HCT116 (cell line): Measurements from ENCODE around the gene BRINP1. TPM values are rescaled to one million over a fixed set of nuclear protein-coding genes. Genes with fewer than 3 reads are reported as not detected.

Experiments used
- ATAC-seq: fragments of 200-7000 bp; cut with Tn5 transposase; 2 replicates; pipeline ENCODE4 v1.9.1; 2020; ENCODE audit warnings: mild to moderate bottlenecking, moderate library complexity
- BruUV-seq: library from RNA; stranded (reverse); fragments of 400-500 nt; replicated peaks from 2 replicates; lab custom pipeline; 2021; lab: Mats Ljungman, UMichigan
- CTCF ChIA-PET: fragments of 300-600 bp; sonication (Branson Sonifier 250); formaldehyde crosslinking; loops from one replicate; lab custom pipeline; 2021; ENCODE audit warnings: antibody characterized with exemption; lab: Charles Lee
- POLR2A ChIA-PET: fragments of 300-600, 350-600 bp; sonication (Branson Sonifier 250); formaldehyde crosslinking; loops from one replicate; lab custom pipeline; 2021; ENCODE audit warnings: antibody characterized with exemption; lab: Charles Lee
- RAD21 ChIA-PET, 2 experiments: fragments of 300-600 bp; sonication (Branson Sonifier 250); formaldehyde crosslinking; loops; one replicate each; lab custom pipeline; 2023; ENCODE audit warnings: low total read pairs in 2 of 2; ENCODE audit not compliant: uncharacterized antibody in 2 of 2, unreplicated experiment in 2 of 2, low non-redundant PET in 1 of 2; lab: Charles Lee
- DNase-seq: peaks from one replicate; pipeline ENCODE4 v3.0.0-alpha.2; 2010; ENCODE audit warnings: low read depth, low spot score
- H2AFZ ChIP-seq: fragments of 200-600 bp; shearing (Covaris generic), sonication (generic); 2 replicates; pipeline ENCODE4 v1.6.1; 2017; ENCODE audit warnings: low read depth, mixed run types, mixed read lengths, antibody characterized with exemption, low read length; ENCODE audit not compliant: poor library complexity, severe bottlenecking
- H3K27ac ChIP-seq: 2 replicates; pipeline ENCODE4 v1.5.1; 2012; ENCODE audit warnings: low read depth, low read length
- H3K27me3 ChIP-seq: fragments of 200-600 bp; sonication (generic); 2 replicates; pipeline ENCODE4 v1.6.1; 2016; ENCODE audit warnings: mixed run types, low read length, mixed read lengths; ENCODE audit not compliant: insufficient read depth
- H3K36me3 ChIP-seq, 2 experiments: fragments of 200-500 bp in 1 of 2; fragments of 200-600 bp in 1 of 2; sonication (Bioruptor generic) in 1 of 2; sonication (generic) in 1 of 2; 2 replicates each; pipeline versions ENCODE4 v1.5.1 to v1.6.1; 2014 to 2016; ENCODE audit warnings: low read length in 2 of 2, inconsistent platforms in 1 of 2, mixed read lengths in 1 of 2, mixed run types in 1 of 2; ENCODE audit not compliant: insufficient read depth in 2 of 2, control insufficient read depth in 1 of 2
- H3K4me1 ChIP-seq, 2 experiments: fragments of 200-600 bp in 1 of 2; sonication (generic) in 1 of 2; 2 replicates each; pipeline versions ENCODE4 v1.5.1 to v1.6.1; 2012 to 2017; ENCODE audit warnings: low read length in 2 of 2, inconsistent platforms in 1 of 2, mild to moderate bottlenecking in 1 of 2, mixed read lengths in 1 of 2, mixed run types in 1 of 2, moderate library complexity in 1 of 2; ENCODE audit not compliant: insufficient read depth in 2 of 2, control insufficient read depth in 1 of 2
- H3K4me2 ChIP-seq: fragments of 200-600 bp; sonication (generic); 2 replicates; pipeline ENCODE4 v1.6.1; 2017; ENCODE audit warnings: mixed run types, low read length, mixed read lengths
- H3K4me3 ChIP-seq, 2 experiments: fragments of 200-600 bp in 1 of 2; sonication (generic) in 1 of 2; replicated peaks in 1 of 2; 2 replicates each; pipeline ENCODE4 v1.5.1; 2011 to 2016; ENCODE audit warnings: low read length in 2 of 2, control low read depth in 1 of 2, low read depth in 1 of 2, mild to moderate bottlenecking in 1 of 2, mixed read lengths in 1 of 2, mixed run types in 1 of 2
- H3K79me2 ChIP-seq: fragments of 200-600 bp; sonication (generic); 2 replicates; pipeline ENCODE4 v1.6.1; 2017; ENCODE audit warnings: mild to moderate bottlenecking, mixed run types, low read length, moderate library complexity, mixed read lengths; ENCODE audit not compliant: insufficient read depth
- H3K9ac ChIP-seq: fragments of 200-600 bp; sonication (generic); 2 replicates; pipeline ENCODE4 v1.6.1; 2016; ENCODE audit warnings: low read length, mixed read lengths
- H3K9me2 ChIP-seq: fragments of 200-600 bp; sonication (generic), shearing (Covaris generic); 2 replicates; pipeline ENCODE4 v1.6.1; 2017; ENCODE audit warnings: mixed run types, mild to moderate bottlenecking, moderate library complexity; ENCODE audit not compliant: insufficient read depth
- H3K9me3 ChIP-seq, 2 experiments: fragments of 200-500 bp in 1 of 2; fragments of 200-600 bp in 1 of 2; sonication (Bioruptor generic) in 1 of 2; sonication (generic) in 1 of 2; 2 replicates each; pipeline ENCODE4 v1.6.1; 2014 to 2017; ENCODE audit warnings: low read length in 2 of 2, mixed read lengths in 2 of 2, inconsistent platforms in 1 of 2, low read depth in 1 of 2, mild to moderate bottlenecking in 1 of 2, mixed run types in 1 of 2, moderate library complexity in 1 of 2; ENCODE audit not compliant: control insufficient read depth in 1 of 2, insufficient read depth in 1 of 2
- H4K20me1 ChIP-seq: fragments of 200-600 bp; sonication (generic), shearing (Covaris generic); 2 replicates; pipeline ENCODE4 v1.6.1; 2017; ENCODE audit warnings: mixed run types, mild to moderate bottlenecking, moderate library complexity; ENCODE audit not compliant: insufficient read depth
- CBX3 ChIP-seq: IDR thresholded peaks from 2 replicates; pipeline ENCODE4 v1.6.1; 2012; ENCODE audit warnings: low read depth
- CEBPB ChIP-seq: IDR thresholded peaks from 2 replicates; pipeline ENCODE4 v1.6.1; 2012; ENCODE audit warnings: low read depth
- EZH2 ChIP-seq: fragments of 200-600 bp; sonication (generic); IDR thresholded peaks from 2 replicates; pipeline ENCODE4 v1.6.1; 2017; ENCODE audit warnings: antibody characterized with exemption, mixed run types
- EZH2phosphoT487 ChIP-seq: fragments of 200-600 bp; IDR thresholded peaks from 2 replicates; pipeline ENCODE4 v1.6.1; 2018; ENCODE audit warnings: antibody characterized with exemption, borderline replicate concordance
- FOSL1 ChIP-seq: IDR thresholded peaks from 2 replicates; pipeline ENCODE4 v1.6.1; 2012; ENCODE audit warnings: low read depth
- RAD21 ChIP-seq: IDR thresholded peaks from 2 replicates; pipeline ENCODE4 v1.6.1; 2012; ENCODE audit warnings: low read depth, mild to moderate bottlenecking
- SIN3A ChIP-seq: IDR thresholded peaks from 2 replicates; pipeline ENCODE4 v1.6.1; 2012; ENCODE audit warnings: low read depth
- ZNF274 ChIP-seq: fragments of 200-500 bp; sonication (Bioruptor generic); IDR thresholded peaks from 2 replicates; pipeline ENCODE4 v1.6.1; 2014; ENCODE audit warnings: mild to moderate bottlenecking, low read depth, low read length, inconsistent platforms
- intact Hi-C: fragments of 100-400 bp; cut with micrococcal nuclease; formaldehyde crosslinking; loops from 2 replicates; pipeline ENCODE4 v1.10.0; 2022
- total RNA-seq: library from RNA; stranded (reverse); gene quantifications from one replicate; pipeline ENCODE4 v1.2.1, GENCODE V29; 2021; ENCODE audit not compliant: unreplicated experiment
- TF ChIP-seq, protein P1 (sequence below): IDR thresholded peaks from 2 replicates; pipeline ENCODE4 v1.6.1; 2012
- TF ChIP-seq, protein P2 (sequence below): IDR thresholded peaks from 2 replicates; pipeline ENCODE4 v1.6.1; 2012
- TF ChIP-seq, protein P3 (sequence below), 3 experiments: fragments of 200-600 bp in 1 of 3; sonication (generic) in 1 of 3; IDR thresholded peaks in 2 of 3; conservative IDR thresholded peaks in 1 of 3; 2 replicates each; pipeline ENCODE4 v1.5.1; 2012 to 2017; ENCODE audit warnings: low read depth in 2 of 3, low read length in 2 of 3, antibody characterized with exemption in 1 of 3, borderline replicate concordance in 1 of 3, control low read depth in 1 of 3, mild to moderate bottlenecking in 1 of 3, mixed read lengths in 1 of 3, mixed run types in 1 of 3, moderate library complexity in 1 of 3; ENCODE audit not compliant: insufficient read depth in 1 of 3

The BRINP1 gene
- total RNA-seq, 1 experiment from 2014 or later, result not detected

DNA sequence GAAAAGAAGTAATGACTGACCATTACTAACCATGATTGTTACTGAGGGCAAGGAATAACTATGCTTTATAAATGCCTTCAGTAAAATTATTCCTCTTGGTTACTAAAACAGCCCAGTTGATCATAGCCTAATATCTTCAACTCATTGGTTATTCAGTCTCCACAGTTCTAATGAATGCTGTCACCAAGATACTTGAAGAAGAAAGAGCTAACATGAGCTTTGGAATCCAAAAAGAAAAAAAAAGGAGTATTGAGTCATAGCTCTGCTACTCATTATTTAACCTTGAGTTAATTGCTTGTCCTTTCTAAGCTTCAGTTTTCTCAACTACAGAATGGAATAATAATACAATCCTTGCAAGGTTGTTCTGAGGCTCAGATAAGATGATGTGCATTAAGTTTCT lies 187.7 kb downstream of the BRINP1 start:
- no peaks in the 10 kb centered on the region for H3K27me3 ChIP-seq

More for the DNA sequence above, 187.7 kb downstream of the BRINP1 start:
- no peak for TF ChIP-seq EZH2
- no peak for TF ChIP-seq CEBPB
- TF ChIP-seq, protein P1, sequence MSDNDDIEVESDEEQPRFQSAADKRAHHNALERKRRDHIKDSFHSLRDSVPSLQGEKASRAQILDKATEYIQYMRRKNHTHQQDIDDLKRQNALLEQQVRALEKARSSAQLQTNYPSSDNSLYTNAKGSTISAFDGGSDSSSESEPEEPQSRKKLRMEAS, result no peak
- no peak for TF ChIP-seq EZH2phosphoT487
- TF ChIP-seq SIN3A, result no peak
- TF ChIP-seq FOSL1, result no peak
- TF ChIP-seq, protein P2, sequence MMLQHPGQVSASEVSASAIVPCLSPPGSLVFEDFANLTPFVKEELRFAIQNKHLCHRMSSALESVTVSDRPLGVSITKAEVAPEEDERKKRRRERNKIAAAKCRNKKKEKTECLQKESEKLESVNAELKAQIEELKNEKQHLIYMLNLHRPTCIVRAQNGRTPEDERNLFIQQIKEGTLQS, result no peak
- no peak for TF ChIP-seq RAD21
- no peak for TF ChIP-seq CBX3
- TF ChIP-seq, protein P3, sequence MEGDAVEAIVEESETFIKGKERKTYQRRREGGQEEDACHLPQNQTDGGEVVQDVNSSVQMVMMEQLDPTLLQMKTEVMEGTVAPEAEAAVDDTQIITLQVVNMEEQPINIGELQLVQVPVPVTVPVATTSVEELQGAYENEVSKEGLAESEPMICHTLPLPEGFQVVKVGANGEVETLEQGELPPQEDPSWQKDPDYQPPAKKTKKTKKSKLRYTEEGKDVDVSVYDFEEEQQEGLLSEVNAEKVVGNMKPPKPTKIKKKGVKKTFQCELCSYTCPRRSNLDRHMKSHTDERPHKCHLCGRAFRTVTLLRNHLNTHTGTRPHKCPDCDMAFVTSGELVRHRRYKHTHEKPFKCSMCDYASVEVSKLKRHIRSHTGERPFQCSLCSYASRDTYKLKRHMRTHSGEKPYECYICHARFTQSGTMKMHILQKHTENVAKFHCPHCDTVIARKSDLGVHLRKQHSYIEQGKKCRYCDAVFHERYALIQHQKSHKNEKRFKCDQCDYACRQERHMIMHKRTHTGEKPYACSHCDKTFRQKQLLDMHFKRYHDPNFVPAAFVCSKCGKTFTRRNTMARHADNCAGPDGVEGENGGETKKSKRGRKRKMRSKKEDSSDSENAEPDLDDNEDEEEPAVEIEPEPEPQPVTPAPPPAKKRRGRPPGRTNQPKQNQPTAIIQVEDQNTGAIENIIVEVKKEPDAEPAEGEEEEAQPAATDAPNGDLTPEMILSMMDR (IDR thresholded peaks at IDR 0.05 in 2 of 3, conservative IDR thresholded peaks at IDR 0.05 in 1 of 3; ENCODE audit: borderline replicate concordance in 1 of 3, insufficient read depth in 1 of 3, low read depth in 2 of 3, low read length in 2 of 3), result no peak
- TF ChIP-seq ZNF274, result no peak
- no peaks in the 10 kb centered on the region for H3K36me3 ChIP-seq
- H3K4me2 ChIP-seq, result no peak overlapping the region
- ChIA-PET POLR2A (no interaction called here), CTCF (no interaction called here), RAD21 (no interaction called here)
- no peaks in the 10 kb centered on the region for H3K4me1 ChIP-seq
- ATAC-seq, result no peak
- BruUV-seq, result no TSS peak
- H3K4me3 ChIP-seq, result no peak overlapping the region
- H3K9me2 ChIP-seq, result no peaks in the 10 kb centered on the region
- peaks cover 4 to 25% of the 10 kb centered on the region in 2 experiments; a peak in 2 of 4 replicates for H3K9me3 ChIP-seq
- no peak overlapping the region for H2AFZ ChIP-seq
- no peaks in the 10 kb centered on the region for H3K79me2 ChIP-seq
- no peak for DNase-seq
- no peak overlapping the region for H3K9ac ChIP-seq
- no peak overlapping the region for H3K27ac ChIP-seq
- no peaks in the 10 kb centered on the region for H4K20me1 ChIP-seq
- intact Hi-C loops, result no loop called here
